Measurements from ENCODE around the gene VWA1.

Gene VWA1

DNA sequence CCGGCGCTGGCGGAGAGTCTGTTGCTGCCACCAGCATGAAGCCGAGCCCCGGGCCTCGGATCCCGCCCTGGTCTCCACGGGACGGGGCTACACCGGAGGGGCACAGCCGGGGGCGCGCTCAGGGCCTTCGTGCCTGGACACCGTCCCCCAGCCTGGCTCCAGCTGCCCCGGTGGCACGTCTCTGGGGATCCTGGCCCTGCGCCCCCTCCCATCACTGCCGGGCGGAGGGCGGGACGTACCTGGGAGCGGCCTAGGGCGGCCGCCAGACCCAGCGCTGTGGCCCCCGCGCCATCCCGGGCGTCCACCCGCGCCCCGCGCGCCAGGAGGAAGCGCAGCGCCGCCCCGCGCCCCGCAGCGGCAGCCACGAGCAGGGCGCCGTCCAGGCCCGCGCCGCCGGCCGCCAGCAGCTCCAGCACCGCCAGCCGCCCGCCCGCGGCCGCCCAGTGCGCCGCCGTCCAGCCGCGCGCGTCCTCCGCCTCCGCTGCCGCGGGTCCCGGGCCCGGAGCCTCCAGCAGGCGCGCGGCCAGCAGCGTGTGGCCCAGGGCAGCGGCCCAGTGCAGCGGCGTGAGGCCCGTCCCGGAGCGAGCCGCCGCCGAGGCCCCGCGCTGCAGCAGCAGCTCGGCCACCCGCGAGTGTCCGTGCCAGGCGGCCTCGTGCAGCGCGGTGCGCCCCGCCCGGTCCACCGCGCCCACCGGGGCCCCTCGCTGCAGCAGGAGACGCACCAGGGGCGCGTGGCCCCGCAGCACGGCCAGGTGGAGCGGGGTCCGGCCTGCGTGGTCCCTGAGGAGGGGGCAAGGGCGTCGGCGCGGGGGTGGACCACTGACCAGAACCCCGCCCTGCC, 15.5 kb upstream of the VWA1 start:
- no peak for ATAC-seq
- TF ChIP-seq PPARA (CRISPR knock-in tag; IDR thresholded peaks at IDR 0.05; ENCODE audit: borderline replicate concordance) (no peak), PATZ1 (CRISPR knock-in tag; IDR thresholded peaks at IDR 0.05; ENCODE audit: borderline replicate concordance) (no peak), RARB (CRISPR knock-in tag; IDR thresholded peaks at IDR 0.05) (no peak), TCF4 (CRISPR knock-in tag; IDR thresholded peaks at IDR 0.05; ENCODE audit: borderline replicate concordance) (no peak), OSR1 (CRISPR knock-in tag; IDR thresholded peaks at IDR 0.05) (no peak), GLIS3 (CRISPR knock-in tag; IDR thresholded peaks at IDR 0.05) (no peak), ZC3H10 (CRISPR knock-in tag; IDR thresholded peaks at IDR 0.05) (no peak), ISL1 (CRISPR knock-in tag; IDR thresholded peaks at IDR 0.05) (no peak), ZNF565 (CRISPR knock-in tag; conservative IDR thresholded peaks at IDR 0.05; ENCODE audit: low read depth) (no peak), SNAI2 (CRISPR knock-in tag; IDR thresholded peaks at IDR 0.05) (no peak), TOX (CRISPR knock-in tag; IDR thresholded peaks at IDR 0.05; ENCODE audit: borderline replicate concordance) (no peak), CSDC2 (CRISPR knock-in tag; IDR thresholded peaks at IDR 0.05) (no peak), ZNF8 (CRISPR knock-in tag; IDR thresholded peaks at IDR 0.05) (no peak), ZFP3 (CRISPR knock-in tag; IDR thresholded peaks at IDR 0.05) (no peak), ZNF70 (CRISPR knock-in tag; IDR thresholded peaks at IDR 0.05) (no peak)
- TF ChIP-seq, protein P1, sequence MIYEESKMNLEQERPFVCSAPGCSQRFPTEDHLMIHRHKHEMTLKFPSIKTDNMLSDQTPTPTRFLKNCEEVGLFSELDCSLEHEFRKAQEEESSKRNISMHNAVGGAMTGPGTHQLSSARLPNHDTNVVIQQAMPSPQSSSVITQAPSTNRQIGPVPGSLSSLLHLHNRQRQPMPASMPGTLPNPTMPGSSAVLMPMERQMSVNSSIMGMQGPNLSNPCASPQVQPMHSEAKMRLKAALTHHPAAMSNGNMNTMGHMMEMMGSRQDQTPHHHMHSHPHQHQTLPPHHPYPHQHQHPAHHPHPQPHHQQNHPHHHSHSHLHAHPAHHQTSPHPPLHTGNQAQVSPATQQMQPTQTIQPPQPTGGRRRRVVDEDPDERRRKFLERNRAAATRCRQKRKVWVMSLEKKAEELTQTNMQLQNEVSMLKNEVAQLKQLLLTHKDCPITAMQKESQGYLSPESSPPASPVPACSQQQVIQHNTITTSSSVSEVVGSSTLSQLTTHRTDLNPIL (CRISPR knock-in tag; IDR thresholded peaks at IDR 0.05; ENCODE audit: low read depth) = no peak
- TF ChIP-seq, protein P2, sequence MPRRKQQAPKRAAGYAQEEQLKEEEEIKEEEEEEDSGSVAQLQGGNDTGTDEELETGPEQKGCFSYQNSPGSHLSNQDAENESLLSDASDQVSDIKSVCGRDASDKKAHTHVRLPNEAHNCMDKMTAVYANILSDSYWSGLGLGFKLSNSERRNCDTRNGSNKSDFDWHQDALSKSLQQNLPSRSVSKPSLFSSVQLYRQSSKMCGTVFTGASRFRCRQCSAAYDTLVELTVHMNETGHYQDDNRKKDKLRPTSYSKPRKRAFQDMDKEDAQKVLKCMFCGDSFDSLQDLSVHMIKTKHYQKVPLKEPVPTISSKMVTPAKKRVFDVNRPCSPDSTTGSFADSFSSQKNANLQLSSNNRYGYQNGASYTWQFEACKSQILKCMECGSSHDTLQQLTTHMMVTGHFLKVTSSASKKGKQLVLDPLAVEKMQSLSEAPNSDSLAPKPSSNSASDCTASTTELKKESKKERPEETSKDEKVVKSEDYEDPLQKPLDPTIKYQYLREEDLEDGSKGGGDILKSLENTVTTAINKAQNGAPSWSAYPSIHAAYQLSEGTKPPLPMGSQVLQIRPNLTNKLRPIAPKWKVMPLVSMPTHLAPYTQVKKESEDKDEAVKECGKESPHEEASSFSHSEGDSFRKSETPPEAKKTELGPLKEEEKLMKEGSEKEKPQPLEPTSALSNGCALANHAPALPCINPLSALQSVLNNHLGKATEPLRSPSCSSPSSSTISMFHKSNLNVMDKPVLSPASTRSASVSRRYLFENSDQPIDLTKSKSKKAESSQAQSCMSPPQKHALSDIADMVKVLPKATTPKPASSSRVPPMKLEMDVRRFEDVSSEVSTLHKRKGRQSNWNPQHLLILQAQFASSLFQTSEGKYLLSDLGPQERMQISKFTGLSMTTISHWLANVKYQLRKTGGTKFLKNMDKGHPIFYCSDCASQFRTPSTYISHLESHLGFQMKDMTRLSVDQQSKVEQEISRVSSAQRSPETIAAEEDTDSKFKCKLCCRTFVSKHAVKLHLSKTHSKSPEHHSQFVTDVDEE (CRISPR knock-in tag; IDR thresholded peaks at IDR 0.05) = no peak

GRCh38 chr1:1420654-1421141, 14.8 kb upstream of the VWA1 start:
- no peak for ATAC-seq
- TF ChIP-seq ARNTL (CRISPR knock-in tag; IDR thresholded peaks at IDR 0.05; ENCODE audit: borderline replicate concordance, low read depth) (no peak), CSDC2 (CRISPR knock-in tag; IDR thresholded peaks at IDR 0.05) (no peak), TOX (CRISPR knock-in tag; IDR thresholded peaks at IDR 0.05; ENCODE audit: borderline replicate concordance) (no peak), GLIS3 (CRISPR knock-in tag; IDR thresholded peaks at IDR 0.05) (no peak), ZNF8 (CRISPR knock-in tag; IDR thresholded peaks at IDR 0.05) (no peak), OSR1 (CRISPR knock-in tag; IDR thresholded peaks at IDR 0.05) (no peak), SNAI2 (CRISPR knock-in tag; IDR thresholded peaks at IDR 0.05) (no peak), POU6F1 (CRISPR knock-in tag; IDR thresholded peaks at IDR 0.05; ENCODE audit: borderline replicate concordance, low read depth) (no peak), ESRRG (CRISPR knock-in tag; IDR thresholded peaks at IDR 0.05) (no peak), ZC3H10 (CRISPR knock-in tag; IDR thresholded peaks at IDR 0.05) (no peak), ISL1 (CRISPR knock-in tag; IDR thresholded peaks at IDR 0.05) (no peak), ZFP30 (CRISPR knock-in tag; IDR thresholded peaks at IDR 0.05) (no peak), RARB (CRISPR knock-in tag; IDR thresholded peaks at IDR 0.05) (no peak), ZFP3 (CRISPR knock-in tag; IDR thresholded peaks at IDR 0.05) (no peak), BACH2 (CRISPR knock-in tag; IDR thresholded peaks at IDR 0.05; ENCODE audit: borderline replicate concordance) (no peak)
- TF ChIP-seq, protein P2 (CRISPR knock-in tag; IDR thresholded peaks at IDR 0.05) = no peak
- TF ChIP-seq, protein P3, sequence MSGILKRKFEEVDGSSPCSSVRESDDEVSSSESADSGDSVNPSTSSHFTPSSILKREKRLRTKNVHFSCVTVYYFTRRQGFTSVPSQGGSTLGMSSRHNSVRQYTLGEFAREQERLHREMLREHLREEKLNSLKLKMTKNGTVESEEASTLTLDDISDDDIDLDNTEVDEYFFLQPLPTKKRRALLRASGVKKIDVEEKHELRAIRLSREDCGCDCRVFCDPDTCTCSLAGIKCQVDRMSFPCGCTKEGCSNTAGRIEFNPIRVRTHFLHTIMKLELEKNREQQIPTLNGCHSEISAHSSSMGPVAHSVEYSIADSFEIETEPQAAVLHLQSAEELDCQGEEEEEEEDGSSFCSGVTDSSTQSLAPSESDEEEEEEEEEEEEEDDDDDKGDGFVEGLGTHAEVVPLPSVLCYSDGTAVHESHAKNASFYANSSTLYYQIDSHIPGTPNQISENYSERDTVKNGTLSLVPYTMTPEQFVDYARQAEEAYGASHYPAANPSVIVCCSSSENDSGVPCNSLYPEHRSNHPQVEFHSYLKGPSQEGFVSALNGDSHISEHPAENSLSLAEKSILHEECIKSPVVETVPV (CRISPR knock-in tag; IDR thresholded peaks at IDR 0.05) = no peak
